DMS 273 treated with DMSO at 0.1 percent for 48 hours (cell line): ENCODE measurements around the gene NUP205.
A peak's percentile ranks its signal among the peaks of the same experiment; 100 is the strongest.

Experiments
- DNase-seq: peaks from one replicate; lab custom pipeline; 2025; lab: John Stamatoyannopoulos, UW

NUP205 gene, protein sequence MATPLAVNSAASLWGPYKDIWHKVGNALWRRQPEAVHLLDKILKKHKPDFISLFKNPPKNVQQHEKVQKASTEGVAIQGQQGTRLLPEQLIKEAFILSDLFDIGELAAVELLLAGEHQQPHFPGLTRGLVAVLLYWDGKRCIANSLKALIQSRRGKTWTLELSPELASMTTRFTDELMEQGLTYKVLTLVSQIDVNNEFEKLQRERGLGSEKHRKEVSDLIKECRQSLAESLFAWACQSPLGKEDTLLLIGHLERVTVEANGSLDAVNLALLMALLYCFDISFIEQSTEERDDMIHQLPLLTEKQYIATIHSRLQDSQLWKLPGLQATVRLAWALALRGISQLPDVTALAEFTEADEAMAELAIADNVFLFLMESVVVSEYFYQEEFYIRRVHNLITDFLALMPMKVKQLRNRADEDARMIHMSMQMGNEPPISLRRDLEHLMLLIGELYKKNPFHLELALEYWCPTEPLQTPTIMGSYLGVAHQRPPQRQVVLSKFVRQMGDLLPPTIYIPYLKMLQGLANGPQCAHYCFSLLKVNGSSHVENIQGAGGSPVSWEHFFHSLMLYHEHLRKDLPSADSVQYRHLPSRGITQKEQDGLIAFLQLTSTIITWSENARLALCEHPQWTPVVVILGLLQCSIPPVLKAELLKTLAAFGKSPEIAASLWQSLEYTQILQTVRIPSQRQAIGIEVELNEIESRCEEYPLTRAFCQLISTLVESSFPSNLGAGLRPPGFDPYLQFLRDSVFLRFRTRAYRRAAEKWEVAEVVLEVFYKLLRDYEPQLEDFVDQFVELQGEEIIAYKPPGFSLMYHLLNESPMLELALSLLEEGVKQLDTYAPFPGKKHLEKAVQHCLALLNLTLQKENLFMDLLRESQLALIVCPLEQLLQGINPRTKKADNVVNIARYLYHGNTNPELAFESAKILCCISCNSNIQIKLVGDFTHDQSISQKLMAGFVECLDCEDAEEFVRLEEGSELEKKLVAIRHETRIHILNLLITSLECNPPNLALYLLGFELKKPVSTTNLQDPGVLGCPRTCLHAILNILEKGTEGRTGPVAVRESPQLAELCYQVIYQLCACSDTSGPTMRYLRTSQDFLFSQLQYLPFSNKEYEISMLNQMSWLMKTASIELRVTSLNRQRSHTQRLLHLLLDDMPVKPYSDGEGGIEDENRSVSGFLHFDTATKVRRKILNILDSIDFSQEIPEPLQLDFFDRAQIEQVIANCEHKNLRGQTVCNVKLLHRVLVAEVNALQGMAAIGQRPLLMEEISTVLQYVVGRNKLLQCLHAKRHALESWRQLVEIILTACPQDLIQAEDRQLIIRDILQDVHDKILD (N-terminal part only)

DNA sequence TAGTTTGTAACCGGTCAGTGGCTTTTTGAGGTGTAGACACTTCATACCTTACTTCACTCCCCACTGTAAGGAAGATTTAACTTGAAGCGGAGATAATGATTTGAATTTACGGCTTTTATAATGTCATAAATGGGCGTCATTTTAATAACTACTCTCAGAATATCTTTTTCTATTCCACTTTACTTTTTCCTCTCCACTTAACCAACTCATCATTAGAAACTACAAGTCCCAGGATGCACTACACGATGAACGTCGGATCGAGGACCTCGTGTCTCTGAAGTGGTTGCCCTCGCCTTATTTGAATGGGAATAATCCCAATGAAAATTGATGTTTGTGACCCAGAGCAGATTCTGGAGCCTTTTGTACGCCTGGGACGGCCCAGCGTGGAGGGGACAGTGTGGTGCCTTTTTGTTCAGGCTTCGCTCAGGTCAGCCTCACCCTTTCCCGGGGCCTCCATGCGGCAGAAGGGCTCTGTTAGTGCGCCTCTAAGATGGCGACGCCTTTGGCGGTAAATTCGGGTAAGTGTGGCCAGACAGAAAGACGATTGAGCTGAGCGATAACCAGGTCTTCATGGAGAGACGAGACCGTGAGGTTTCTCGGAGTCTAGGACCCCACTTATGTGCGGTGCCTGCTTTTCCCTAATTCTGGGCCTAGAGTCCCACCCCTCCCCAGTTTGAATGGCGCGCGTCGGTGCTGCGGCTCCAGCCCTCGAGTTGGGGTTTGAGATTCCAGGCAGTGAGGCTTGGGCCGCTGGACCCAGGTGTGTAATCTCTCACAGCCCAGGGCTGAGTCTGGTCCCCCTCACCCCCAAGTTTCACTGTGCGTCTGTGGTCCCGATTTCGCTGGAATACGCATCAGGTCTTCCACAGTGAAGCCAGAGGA is at the start of gene NUP205:
TSS of gene NUP205 (plus strand) at position 463 of the 882 bp plus-strand sequence. CDS start at position 491, 28 bp downstream.
- DNase-seq, result peak; percentile 91

DNA sequence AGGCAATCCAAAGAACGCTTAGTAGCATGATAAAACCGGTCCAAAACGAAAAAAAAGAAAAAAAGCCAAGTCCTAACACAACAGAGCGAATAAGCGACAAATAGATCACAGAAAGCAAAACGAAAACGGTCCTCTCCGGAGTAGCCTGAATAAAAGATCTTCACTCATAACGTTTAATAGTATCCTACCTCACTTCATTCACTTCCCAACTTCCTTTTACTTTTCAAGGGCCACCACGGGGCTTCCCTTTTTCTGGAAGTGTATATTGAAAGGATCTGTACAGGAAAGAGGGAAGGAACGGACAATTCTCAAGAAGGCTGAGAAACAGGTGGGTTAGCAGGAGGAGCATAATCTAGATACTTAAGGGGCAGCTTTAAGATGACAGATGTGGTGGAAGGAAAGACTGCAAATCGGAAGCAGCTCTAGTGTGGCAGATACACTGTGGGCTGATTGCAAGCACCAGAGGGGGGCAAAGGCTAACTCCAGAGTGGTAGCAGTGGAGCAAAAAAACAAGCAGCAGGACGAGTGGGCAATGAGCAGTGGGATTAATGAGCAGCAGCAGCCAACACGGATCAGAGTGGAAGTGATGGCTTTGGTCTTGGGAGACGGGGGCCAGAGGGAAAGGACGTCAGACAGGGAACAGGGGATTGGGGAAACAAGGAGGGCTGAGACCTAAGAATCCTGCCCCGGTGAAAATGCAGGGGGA is 48.7 kb upstream of the NUP205 start:
- DNase-seq, result peak; percentile 74

DNA sequence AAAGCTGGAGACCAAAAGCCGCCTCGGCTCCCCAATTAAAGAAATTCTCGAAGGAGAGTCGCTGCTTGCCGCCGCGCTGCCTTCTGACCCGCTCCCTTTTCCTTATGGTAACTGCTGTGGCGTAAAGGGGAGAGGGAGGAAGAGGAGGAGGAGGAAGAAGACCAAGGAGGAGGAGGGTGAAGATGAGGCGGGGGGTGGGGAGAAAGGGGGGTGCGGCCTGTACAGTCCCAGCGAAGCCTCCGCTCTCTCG is 48.2 kb upstream of the NUP205 start:
- DNase-seq, result peak; percentile 74

DNA sequence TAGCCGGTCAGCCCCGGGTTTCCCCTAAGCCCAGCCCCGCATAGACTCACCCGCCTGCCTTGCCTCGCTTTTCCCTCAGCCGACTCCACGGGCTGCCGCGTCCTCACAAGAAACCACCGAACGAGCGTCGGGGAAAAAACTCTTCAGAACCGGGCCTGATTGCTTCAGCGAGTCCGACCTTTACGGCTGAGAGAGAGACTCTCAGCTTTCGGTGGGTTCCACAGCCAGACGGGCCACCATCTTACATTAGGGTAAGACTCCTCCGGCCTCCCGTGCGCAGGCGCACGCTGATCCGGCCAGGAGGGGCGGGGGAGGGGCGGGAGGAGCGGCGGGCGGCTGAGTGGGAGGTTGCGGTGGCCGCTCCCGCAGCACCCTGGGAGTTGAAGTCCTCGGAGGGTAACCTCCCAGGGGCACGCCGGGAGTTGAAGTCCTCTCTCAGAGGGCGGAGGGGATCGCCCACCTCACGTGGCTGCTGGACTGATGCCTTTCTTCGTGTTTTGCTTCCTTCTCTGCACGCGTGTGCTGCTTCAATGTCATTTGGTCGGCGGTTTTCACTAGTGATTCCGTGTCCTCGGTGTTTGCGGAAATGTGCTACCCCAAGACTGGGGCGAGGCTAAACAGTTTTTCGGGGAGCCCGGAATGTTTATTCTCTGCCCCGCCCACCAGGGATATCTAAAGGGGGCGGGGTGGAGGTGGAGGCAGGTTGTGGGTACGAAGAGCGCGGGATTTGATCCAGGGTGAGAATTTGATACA is 47.7 kb upstream of the NUP205 start, which contains the start of gene CNOT4:
TSS of gene CNOT4 (minus strand) at position 264 of the 753 bp plus-strand sequence. CDS start 71,771 bp downstream, outside the sequence.
- DNase-seq, result peak; percentile 95

DNA sequence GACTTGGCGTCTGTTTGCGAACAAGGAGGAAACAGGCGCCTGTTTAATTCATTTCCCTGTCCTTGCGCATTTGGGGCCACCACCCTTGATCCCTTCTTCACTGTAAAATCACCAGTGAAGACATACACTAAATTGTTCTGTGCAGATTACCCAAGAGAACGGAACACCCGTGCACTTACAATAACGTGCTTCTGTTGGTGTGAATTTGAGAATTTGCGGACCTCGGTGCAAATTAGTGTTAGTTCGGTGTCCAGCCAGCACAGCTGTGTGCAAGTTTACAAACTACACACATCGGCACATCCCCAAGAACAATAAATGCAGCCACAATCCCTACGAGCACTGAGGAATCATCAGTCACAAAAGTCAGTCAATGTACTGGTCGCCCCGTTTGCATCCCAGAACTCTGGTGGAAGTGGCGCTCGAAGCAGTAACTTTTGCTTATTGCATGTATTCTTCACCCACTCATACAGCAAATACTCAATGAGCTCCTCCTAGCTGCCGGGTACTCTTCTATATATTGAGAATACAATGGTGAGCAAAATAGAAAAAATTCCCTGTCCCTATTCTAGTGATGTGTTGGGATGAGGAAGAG is 47.0 kb upstream of the NUP205 start:
- DNase-seq, result no peak

DNA sequence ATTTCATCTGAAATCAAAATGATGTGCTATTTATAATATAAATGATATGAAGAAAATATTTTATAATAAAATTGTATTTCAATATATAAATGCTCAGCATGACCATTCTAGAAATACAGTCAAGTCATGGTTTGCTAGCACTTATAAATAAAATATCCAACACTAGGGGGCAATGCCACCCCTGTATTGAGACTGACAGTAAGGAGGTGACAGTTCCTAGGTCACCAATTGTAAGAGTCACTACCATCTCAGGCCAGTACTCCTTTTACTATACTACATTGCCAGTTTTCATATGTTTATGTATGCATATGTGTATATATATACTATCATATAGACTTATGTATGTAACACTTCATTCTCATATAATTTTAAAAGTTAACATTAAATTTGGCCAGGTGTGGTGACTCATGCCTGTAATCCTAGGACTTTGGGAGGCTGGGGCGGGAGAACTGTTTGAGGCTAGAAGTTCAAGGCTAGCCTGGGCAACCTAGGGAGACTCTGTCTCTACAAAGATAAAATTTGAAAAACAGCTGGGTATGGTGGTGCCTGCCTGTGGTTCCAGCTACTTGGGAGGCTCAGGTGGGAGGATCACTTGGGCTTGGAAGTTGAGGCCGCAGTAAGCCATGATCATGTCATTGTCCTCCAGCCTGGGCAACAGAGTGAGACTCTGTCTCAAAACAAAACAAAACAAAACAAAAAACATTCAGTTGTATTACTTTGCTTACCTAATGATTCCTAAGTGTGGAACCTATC is 45.4 kb upstream of the NUP205 start:
- peak; percentile 60 for DNase-seq

DNA sequence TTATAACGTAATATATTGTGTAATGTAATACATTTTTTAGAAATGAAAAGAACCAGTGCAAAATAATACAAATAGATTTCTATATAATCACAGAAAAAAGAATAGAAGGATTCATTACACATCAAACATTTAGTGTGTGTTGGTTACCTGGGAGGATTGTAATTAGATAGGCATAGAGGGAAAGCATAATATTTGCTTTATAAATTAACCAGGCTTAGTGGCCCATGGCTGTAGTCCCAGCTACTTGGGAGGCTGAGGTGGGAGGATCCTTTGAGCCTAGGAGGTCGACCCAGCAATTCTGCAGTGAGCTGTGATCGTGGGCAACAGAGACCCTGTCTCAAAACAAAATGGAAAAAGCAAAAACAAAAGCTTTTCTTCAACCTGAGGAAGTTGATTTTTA is 42.9 kb upstream of the NUP205 start:
- DNase-seq, result no peak

DNA sequence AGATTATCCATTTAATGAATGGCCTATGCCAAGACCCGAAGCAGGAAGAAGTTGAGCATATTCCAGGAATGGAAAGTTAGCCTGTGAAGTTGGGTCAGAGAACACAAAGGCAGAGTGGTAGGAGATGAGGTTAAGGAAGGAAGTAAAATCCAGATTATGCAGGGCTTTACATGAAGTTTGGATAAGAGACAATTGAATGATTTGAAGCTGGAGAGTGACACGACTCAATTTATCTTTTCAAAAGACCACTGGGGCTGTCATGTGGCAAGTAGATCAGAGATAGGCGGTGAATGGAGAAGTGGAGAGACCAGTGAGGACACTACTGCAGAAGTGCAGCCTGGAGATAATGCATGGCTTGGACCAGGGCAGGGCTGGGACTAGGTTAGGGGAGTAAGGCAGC is 40.7 kb upstream of the NUP205 start:
- DNase-seq, result no peak

DNA sequence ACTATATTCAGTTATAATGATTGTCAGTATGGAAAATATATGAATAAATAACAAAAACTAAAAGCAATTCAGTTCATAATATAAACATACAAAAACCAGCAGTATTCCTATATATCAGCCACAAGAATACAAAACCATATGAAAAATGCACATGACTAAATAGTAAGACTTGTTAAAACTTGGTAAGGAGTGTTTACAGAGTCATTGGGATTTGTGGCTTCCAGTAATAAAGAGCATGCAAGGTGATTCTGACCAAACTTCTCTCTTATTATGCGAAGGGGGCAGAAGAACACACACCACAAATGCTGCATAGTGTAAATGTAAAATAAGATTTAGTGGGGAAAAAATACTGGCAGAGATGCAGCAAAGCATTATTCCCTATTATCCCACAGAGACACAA is 39.0 kb upstream of the NUP205 start:
- no peak for DNase-seq

DNA sequence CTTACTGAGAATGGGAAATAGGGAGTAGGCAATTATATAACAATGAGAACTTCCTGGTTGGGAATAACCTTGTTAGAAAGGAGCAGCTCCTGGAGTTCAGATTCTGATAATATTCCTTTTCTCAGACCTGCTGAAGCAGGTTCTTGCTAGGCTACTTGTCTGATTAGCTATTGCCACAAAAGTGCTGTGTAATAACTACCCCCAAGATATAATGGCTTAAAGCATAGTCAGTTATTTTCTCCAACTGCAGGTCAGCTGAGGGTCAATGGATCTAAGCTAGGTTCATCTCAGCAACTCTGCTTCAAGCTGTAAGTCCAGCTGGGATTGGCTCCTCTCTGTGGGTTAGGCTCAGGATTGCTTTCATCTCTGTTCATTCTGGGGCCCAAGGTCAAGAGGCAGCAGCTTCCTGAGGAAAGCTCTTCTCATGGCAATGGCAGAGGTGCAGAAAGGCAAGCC is 38.5 kb upstream of the NUP205 start:
- DNase-seq, result no peak

DNA sequence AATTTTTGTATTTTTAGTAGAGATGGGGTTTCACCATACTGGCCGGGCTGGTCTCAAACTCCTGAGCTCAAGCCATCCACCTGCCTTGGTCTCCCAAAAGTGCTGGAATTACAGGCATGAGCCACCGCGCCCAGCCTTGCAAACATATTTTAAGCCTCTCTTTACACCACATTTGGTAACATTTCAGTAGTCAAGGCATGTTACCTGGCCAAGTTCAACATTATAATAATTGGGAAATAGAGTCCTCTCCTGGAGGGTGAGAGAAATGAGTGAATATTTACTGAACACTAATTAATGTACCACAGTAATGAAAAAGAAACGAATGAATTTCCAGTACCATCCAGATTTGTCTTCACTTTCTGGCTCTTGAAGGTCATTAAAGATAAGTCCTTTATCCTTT is 37.8 kb upstream of the NUP205 start:
- DNase-seq, result no peak

DNA sequence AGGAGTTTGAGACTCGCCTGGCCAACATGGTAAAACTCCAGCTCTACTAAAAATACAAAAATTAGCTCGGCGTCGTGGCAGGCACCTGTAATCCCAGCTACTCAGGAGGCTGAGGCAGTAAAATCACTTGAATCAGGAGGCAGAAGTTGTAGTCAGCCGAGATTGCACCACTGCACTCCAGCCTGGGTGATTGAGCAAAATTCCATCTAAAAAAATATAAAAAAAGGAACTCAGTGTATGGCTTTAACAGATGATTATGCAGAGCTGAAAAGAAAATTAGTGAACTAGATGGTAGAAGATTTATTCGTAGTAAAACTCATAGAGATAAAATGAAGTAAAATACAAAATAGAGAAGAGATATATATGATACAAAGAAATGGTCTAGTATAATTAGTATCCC is 35.2 kb upstream of the NUP205 start:
- DNase-seq, result no peak

DNA sequence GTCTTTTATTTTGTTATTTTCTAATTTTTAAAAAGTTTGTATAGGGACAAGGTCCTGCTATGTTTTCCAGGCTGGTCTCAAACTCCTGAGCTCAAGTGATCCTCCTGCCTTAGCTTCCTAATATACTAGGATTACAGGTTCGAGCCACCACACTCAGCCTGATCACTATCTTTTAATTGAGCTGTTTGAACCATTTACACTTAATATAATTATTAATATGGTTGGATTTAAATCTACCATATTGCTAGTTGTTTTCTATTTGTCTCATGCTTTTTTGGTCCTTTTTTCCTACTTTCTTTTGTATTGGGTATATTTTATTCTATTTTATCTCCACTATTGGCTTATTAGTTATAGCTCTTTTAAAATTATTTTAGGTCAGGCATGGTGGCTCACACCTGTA is 34.6 kb upstream of the NUP205 start:
- no peak for DNase-seq

DNA sequence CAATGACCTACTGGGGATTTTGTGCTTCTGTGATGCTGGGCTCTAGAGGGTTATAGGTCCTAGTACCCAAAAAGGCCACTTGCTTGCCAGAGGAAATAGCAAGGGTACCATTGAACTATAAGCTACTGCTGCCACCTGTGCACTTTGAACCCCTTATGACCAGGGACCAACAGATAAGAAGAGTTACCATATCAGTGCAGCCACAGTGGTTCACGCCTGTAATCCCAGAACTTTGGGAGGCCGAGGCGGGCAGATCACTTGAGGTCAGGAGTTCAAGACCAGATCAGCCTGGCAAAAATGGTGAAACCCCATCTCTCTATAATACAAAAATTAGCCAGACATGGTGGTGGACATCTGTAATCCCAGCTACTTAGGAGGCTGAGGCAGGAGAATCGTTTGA is 32.3 kb upstream of the NUP205 start:
- no peak for DNase-seq

DNA sequence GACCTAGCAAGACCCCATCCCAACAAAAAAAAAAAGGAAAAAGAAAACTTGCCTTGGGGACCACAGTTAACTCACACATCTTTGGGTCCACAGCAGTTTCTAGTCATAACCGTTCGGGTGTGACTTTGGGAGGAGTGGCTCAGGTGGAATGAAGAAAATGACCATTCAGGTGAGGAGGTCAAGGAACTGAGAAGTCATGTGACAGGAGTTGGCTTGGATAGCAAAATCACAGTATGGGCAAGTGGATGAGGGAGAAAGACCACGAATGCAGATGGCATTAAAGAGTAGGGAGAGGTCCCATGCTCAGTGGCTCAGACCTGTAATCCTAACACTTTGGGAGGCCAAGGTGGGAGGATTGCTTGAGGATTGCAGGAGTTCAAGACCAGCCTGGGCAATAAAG is 30.7 kb upstream of the NUP205 start:
- DNase-seq, result no peak

DNA sequence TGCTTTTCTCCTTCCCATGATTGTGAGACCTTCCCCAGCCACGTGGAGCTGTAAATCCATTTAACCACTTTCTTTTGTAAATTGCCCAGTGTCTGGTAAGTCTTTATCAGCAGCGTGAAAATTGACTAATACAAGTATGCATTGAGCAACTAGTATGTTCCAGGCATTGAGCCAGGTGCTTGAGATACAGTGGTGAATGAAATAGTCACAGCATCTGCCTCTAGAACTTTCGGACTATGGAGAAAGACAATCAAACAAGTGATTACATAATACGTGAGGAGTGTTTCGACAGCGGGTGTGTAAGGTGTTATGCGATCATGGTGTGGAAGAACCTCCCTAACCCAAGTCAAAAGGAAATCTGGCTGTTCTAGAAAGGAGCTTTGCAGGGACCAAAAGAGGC is 21.6 kb upstream of the NUP205 start:
- no peak for DNase-seq

DNA sequence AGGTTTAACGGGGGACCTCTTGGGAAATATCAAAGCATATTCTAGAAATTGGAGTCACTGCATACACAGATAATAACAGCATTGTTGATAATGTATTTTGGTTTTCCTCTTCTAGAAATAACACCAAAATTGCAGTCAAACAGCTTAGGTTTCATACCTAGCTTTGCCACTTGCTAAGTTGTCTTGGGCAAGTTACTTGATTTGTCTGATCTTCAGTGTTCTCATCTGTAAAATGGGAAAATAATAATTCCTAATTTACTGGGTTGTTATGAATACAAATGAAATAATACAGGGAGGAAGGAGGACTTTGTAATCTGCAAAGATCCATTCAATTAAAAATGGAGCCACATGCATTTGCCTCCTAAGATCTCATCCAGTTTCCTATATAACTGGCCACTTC is 20.3 kb upstream of the NUP205 start:
- DNase-seq, result no peak

DNA sequence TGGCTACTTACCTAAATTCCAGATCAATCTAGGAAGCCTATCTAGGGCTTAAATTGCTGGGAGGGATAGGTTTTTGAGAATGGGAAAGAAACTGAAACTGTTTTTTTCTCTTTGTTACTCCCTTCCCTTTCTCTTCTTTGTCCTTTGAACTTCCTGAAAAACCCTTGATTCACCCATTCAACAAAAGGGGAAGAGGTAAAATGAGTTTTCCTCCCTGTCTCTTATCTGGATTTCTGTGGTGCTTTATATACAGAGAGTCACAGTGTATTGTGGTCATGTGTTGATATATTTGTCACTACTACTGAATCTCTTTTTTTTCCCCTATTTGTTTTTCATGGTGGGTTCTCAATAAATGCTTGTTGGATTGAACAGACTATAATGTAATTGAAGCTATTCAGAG is 19.8 kb upstream of the NUP205 start:
- no peak for DNase-seq

DNA sequence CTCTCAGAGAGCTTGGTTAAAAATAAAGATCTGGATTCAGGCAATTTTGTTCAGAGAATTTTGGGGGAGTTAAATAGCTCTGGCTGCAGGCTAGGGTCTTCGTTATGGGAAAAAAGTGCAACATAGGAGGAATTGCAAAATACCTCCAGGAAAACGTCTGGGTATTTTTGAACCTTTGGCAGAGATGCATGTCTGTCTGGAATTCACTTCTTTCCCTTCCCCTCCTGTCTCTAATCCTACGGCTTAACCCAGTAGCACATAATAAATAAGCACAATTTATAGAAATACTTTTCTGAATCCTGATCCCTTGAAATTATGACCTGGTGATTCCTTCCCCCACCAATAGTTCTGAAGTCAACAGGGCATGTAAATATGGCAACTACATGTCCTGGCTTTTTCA is 19.3 kb upstream of the NUP205 start:
- DNase-seq, result no peak
